Neural cell (in vitro differentiated cells): ENCODE results near the gene CRIM1. TPM values are rescaled to one million over a fixed set of nuclear protein-coding genes. Genes with fewer than 3 reads are reported as not detected.

Experiments used
- H2AFZ ChIP-seq: fragments of 200-600, 300-800 bp; sonication (generic), shearing (Covaris generic); 2 replicates; pipeline ENCODE4 v1.6.0; 2014; ENCODE audit warnings: low read depth, mild to moderate bottlenecking, antibody characterized with exemption, low read length, moderate library complexity
- H3F3A ChIP-seq: fragments of 200-600 bp; shearing (Covaris generic); 2 replicates; pipeline ENCODE4 v1.6.1; 2016; ENCODE audit warnings: mild to moderate bottlenecking, moderate library complexity, mixed read lengths, antibody characterized with exemption, low read length; ENCODE audit not compliant: insufficient read depth, poor library complexity, severe bottlenecking
- H3K27ac ChIP-seq: fragments of 200-600, 300-800 bp; sonication (generic), shearing (Covaris generic); 2 replicates; pipeline ENCODE4 v1.5.1; 2014; ENCODE audit warnings: mild to moderate bottlenecking, low read length, moderate library complexity
- H3K27me3 ChIP-seq: fragments of 300-800, 200-600 bp; sonication (generic), shearing (Covaris generic); 2 replicates; pipeline ENCODE4 v1.6.0; 2014; ENCODE audit warnings: mild to moderate bottlenecking, low read depth, low read length, moderate library complexity; ENCODE audit not compliant: insufficient read depth
- H3K36me3 ChIP-seq: fragments of 300-800, 200-600 bp; sonication (generic), shearing (Covaris generic); 2 replicates; pipeline ENCODE4 v1.5.1; 2014; ENCODE audit warnings: mild to moderate bottlenecking, antibody characterized with exemption, low read length, moderate library complexity; ENCODE audit not compliant: insufficient read depth
- H3K4me2 ChIP-seq: fragments of 300-800, 200-600 bp; sonication (generic), shearing (Covaris generic); 2 replicates; pipeline ENCODE4 v1.6.0; 2014; ENCODE audit warnings: mild to moderate bottlenecking, low read length
- H3K4me3 ChIP-seq: fragments of 300-800, 200-600 bp; sonication (generic), shearing (Covaris generic); 2 replicates; pipeline ENCODE4 v1.5.1; 2014; ENCODE audit warnings: mild to moderate bottlenecking, low read length, moderate library complexity
- H3K79me2 ChIP-seq: fragments of 200-600 bp; shearing (Covaris generic); replicated peaks from 2 replicates; pipeline ENCODE4 v1.6.0; 2014; ENCODE audit warnings: mild to moderate bottlenecking, low read length, moderate library complexity; ENCODE audit not compliant: insufficient read depth
- H3K9ac ChIP-seq: fragments of 300-800, 200-600 bp; sonication (generic), shearing (Covaris generic); 2 replicates; pipeline ENCODE4 v1.6.1; 2016; ENCODE audit warnings: mild to moderate bottlenecking, low read length, mixed read lengths
- H3K9me2 ChIP-seq: fragments of 200-600 bp; shearing (Covaris generic); 2 replicates; pipeline ENCODE4 v1.6.1; 2016; ENCODE audit warnings: mild to moderate bottlenecking, low read length, mixed read lengths; ENCODE audit not compliant: insufficient read depth
- H3K9me3 ChIP-seq: fragments of 200-600, 300-800 bp; sonication (generic), shearing (Covaris generic); 2 replicates; pipeline ENCODE4 v1.6.1; 2016; ENCODE audit warnings: mild to moderate bottlenecking, mixed run types, low read length, moderate library complexity, mixed read lengths
- H4K20me1 ChIP-seq: fragments of 200-600 bp; shearing (Covaris generic); 2 replicates; pipeline ENCODE4 v1.6.1; 2016; ENCODE audit warnings: mild to moderate bottlenecking, mixed run types; ENCODE audit not compliant: insufficient read depth
- CTCF ChIP-seq: fragments of 450-650 bp; IDR thresholded peaks from 2 replicates; pipeline ENCODE4 v1.5.1; 2014; ENCODE audit warnings: antibody characterized with exemption, mild to moderate bottlenecking, moderate library complexity; ENCODE audit not compliant: poor library complexity, severe bottlenecking
- EP300 ChIP-seq: fragments of 450-650 bp; conservative IDR thresholded peaks from 2 replicates; pipeline ENCODE4 v1.6.1; 2014; ENCODE audit warnings: antibody characterized with exemption, mild to moderate bottlenecking, moderate library complexity; ENCODE audit not compliant: poor library complexity, severe bottlenecking
- EZH2 ChIP-seq: fragments of 200-600, 300-800 bp; shearing (Covaris generic), sonication (generic); IDR thresholded peaks from 2 replicates; pipeline ENCODE4 v1.6.1; 2014; ENCODE audit warnings: antibody characterized with exemption, low read length, borderline replicate concordance, mild to moderate bottlenecking; ENCODE audit not compliant: insufficient read depth, poor library complexity, severe bottlenecking
- MXI1 ChIP-seq: fragments of 450-650 bp; conservative IDR thresholded peaks from 2 replicates; pipeline ENCODE4 v1.6.1; 2014; ENCODE audit warnings: antibody characterized with exemption, mild to moderate bottlenecking; ENCODE audit not compliant: poor library complexity, severe bottlenecking
- POLR2AphosphoS5 ChIP-seq: IDR thresholded peaks from 2 replicates; pipeline ENCODE4 v1.6.1; 2012
- RAD21 ChIP-seq: fragments of 450-650 bp; conservative IDR thresholded peaks from 2 replicates; pipeline ENCODE4 v1.6.1; 2014; ENCODE audit warnings: antibody characterized with exemption, mild to moderate bottlenecking, moderate library complexity
- REST ChIP-seq: IDR thresholded peaks from 2 replicates; pipeline ENCODE4 v1.6.1; 2012; ENCODE audit warnings: borderline replicate concordance
- SMC3 ChIP-seq: fragments of 450-650 bp; conservative IDR thresholded peaks from 2 replicates; pipeline ENCODE4 v1.6.1; 2014; ENCODE audit warnings: antibody characterized with exemption, mild to moderate bottlenecking, moderate library complexity; ENCODE audit not compliant: poor library complexity
- TAF1 ChIP-seq: IDR thresholded peaks from 2 replicates; pipeline ENCODE4 v1.6.1; 2012; ENCODE audit warnings: low read depth
- polyA plus RNA-seq: library from polyadenylated mRNA; depleted of rRNA; stranded (reverse); fragments of >200 nt; gene quantifications from 2 replicates; pipeline ENCODE4 v1.2.3, GENCODE V29; 2014

Gene CRIM1
- polyA plus RNA-seq, 1 donor from 2014 or later: 6.7 TPM

- TF ChIP-seq CTCF (no peak), POLR2AphosphoS5 (no peak)
Observed at GRCh38 chr2:36373149-36373926, 17.8 kb downstream of the CRIM1 start (continued).

- H3K27ac ChIP-seq: no peak overlapping the region
- H3K79me2 ChIP-seq: no peaks in the 10 kb centered on the region
- no peaks in the 10 kb centered on the region for H3K9me2 ChIP-seq
Observed at GRCh38 chr2:36374585-36374984, 19.0 kb downstream of the CRIM1 start.

More at GRCh38 chr2:36374585-36374984, 19.0 kb downstream of the CRIM1 start:
- Histone ChIP-seq H3F3A (no peaks in the 10 kb centered on the region), H3K27me3 (no peaks in the 10 kb centered on the region), H4K20me1 (no peaks in the 10 kb centered on the region), H3K9ac (no peak overlapping the region), H3K4me3 (no peak overlapping the region), H2AFZ (no peak overlapping the region), H3K36me3 (no peaks in the 10 kb centered on the region), H3K4me2 (no peak overlapping the region), H3K9me3 (no peaks in the 10 kb centered on the region)
- TF ChIP-seq MXI1 (no peak), RAD21 (no peak), SMC3 (no peak), POLR2AphosphoS5 (no peak), REST (no peak), EP300 (no peak), EZH2 (no peak), TAF1 (no peak), CTCF (no peak)
